Loucy (cell line): ENCODE results near the gene TMEM41B.

Experiments used
- EZH2phosphoT487 ChIP-seq: fragments of 200-600 bp; IDR thresholded peaks from 2 replicates; pipeline ENCODE4 v1.6.1; 2018; ENCODE audit warnings: antibody characterized with exemption, mild to moderate bottlenecking, moderate library complexity, borderline replicate concordance
- TF ChIP-seq, protein P1 (sequence below): fragments of 200-600 bp; sonication (generic); conservative IDR thresholded peaks from 2 replicates; pipeline ENCODE4 v1.5.1; 2014; ENCODE audit warnings: mild to moderate bottlenecking, antibody characterized with exemption, low read length

DNA sequence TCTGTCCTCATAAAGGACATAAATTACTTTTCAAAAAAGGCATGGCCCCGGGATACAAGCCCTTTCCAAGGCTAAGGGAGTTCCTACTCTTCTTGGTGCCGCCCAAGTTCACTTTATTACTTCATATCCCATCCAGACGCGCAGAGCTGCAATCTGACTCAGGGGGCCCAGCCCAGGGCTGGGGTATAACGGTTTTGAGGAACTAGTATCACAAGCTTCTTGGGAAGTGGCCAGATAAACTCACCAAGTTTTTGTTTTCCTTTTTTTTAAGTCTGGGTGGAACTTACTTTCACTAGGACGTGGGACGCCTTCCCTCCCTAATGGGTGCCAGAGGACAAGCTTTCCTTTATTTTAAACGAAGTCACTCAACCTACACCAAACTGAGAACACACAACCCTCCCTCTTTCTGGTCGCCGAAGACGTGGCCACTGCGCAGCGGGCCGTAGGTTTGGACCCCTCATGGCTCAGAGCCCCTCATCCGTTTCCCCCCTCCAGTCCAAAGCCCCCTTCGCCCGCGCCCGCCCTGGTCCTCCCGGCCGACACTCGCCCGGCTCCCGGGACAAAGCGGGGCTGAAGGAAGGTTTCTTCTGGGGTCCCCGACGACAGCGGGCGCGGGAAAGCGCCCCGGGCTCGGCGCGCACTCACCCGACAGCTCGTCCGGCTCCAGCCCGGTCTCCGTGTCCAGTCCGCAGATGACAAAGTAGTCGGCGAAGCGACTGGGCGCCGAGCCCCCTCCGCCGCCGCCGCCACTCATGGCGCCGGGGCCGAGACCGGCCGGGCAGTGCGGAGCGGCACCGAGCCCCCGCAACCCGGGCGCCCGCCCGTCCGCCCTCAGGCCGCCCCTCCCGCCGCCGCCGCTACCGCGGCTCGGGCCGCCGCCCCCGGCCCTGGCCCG lies 49.8 kb downstream of the TMEM41B start:
- TF ChIP-seq, protein P1, sequence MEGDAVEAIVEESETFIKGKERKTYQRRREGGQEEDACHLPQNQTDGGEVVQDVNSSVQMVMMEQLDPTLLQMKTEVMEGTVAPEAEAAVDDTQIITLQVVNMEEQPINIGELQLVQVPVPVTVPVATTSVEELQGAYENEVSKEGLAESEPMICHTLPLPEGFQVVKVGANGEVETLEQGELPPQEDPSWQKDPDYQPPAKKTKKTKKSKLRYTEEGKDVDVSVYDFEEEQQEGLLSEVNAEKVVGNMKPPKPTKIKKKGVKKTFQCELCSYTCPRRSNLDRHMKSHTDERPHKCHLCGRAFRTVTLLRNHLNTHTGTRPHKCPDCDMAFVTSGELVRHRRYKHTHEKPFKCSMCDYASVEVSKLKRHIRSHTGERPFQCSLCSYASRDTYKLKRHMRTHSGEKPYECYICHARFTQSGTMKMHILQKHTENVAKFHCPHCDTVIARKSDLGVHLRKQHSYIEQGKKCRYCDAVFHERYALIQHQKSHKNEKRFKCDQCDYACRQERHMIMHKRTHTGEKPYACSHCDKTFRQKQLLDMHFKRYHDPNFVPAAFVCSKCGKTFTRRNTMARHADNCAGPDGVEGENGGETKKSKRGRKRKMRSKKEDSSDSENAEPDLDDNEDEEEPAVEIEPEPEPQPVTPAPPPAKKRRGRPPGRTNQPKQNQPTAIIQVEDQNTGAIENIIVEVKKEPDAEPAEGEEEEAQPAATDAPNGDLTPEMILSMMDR: no peak
- TF ChIP-seq EZH2phosphoT487: no peak
